Liver (tissue), 3 donors: ENCODE results near the gene AHSG.

Source experiments
- CTCF ChIP-seq: fragments of 150-350 bp; IDR thresholded peaks from 2 replicates; pipeline ENCODE4 v1.5.1; 2017; ENCODE audit warnings: improper control_type of control experiment, low read depth, low read length; ENCODE audit not compliant: missing input control
- MAX ChIP-seq: IDR thresholded peaks from 2 replicates; pipeline ENCODE4 v1.6.1; 2016; ENCODE audit warnings: antibody characterized with exemption
- RAD21 ChIP-seq, 2 donors: IDR thresholded peaks; 2 replicates each; pipeline ENCODE4 v1.6.1; 2016; ENCODE audit warnings: antibody characterized with exemption in 2 of 2, mild to moderate bottlenecking in 2 of 2
- REST ChIP-seq: IDR thresholded peaks from 2 replicates; pipeline ENCODE4 v1.6.1; 2016; ENCODE audit warnings: antibody characterized with exemption, mild to moderate bottlenecking
- SP1 ChIP-seq: IDR thresholded peaks from 2 replicates; pipeline ENCODE4 v1.6.1; 2018; ENCODE audit warnings: antibody characterized with exemption, mild to moderate bottlenecking
- TAF1 ChIP-seq: conservative IDR thresholded peaks from 2 replicates; pipeline ENCODE4 v1.6.1; 2016; ENCODE audit warnings: antibody characterized with exemption, mild to moderate bottlenecking
- YY1 ChIP-seq: IDR thresholded peaks from 2 replicates; pipeline ENCODE4 v1.6.1; 2016; ENCODE audit warnings: antibody characterized with exemption, mild to moderate bottlenecking
- donor health status: healthy.
- donor health status: healthy.

- TF ChIP-seq CTCF (no peak), TAF1 (no peak), MAX (no peak), YY1 (no peak), RAD21 (IDR thresholded peaks at IDR 0.05) (no peak), REST (no peak), SP1 (no peak)
Measured at GRCh38 chr3:186642014-186642413, 29.2 kb downstream of the AHSG start.
